Right ventricle myocardium superior (tissue), 1 donor: ENCODE measurements around the gene TMEM44. TPM values are rescaled to one million over a fixed set of nuclear protein-coding genes. Genes with fewer than 3 reads are reported as not detected.
"Not testable (repeated sequence)": the region's sequence is repeated elsewhere in the genome, so short reads cannot be mapped to it uniquely, and the experiment has no call there.

ENCODE experiments used
- ATAC-seq: fragments of 200-7000 bp; cut with Tn5 transposase; one replicate; pipeline ENCODE4 v1.9.1; 2020; ENCODE audit warnings: mild to moderate bottlenecking; ENCODE audit not compliant: poor library complexity
- DNase-seq: peaks from one replicate; pipeline ENCODE4 v3.0.0-alpha.2; 2020
- intact Hi-C: fragments of 100-400 bp; cut with DNase I; formaldehyde crosslinking; loops from one replicate; pipeline ENCODE4 v1.11.2; 2022
- total RNA-seq: library from RNA; stranded (reverse); fragmentation: NEBNext Ultra II Directional; extraction: Animal tissue kit (Norgen Biotek cat#: 25700); gene quantifications from one replicate; pipeline ENCODE4 v1.2.1, GENCODE V29; 2021
- donor health status: DM: no; HTN: yes; CAD: no; lungs with severe emphysema.

Gene TMEM44
- total RNA-seq, 1 donor from 2014 or later = 3.6 TPM

GRCh38 chr3:194618858-194619608 is 14.2 kb downstream of the TMEM44 start:
- intact Hi-C loops = no loop called here
- peak; percentile 21 for DNase-seq
- ATAC-seq = no peak

- no peak for ATAC-seq
- intact Hi-C loops = no loop called here
- peak; percentile 10 for DNase-seq
Observed at GRCh38 chr3:194617827-194618226, 15.4 kb downstream of the TMEM44 start.

- intact Hi-C loops = no loop called here
- ATAC-seq (no peak), DNase-seq (no peak)
Observed at GRCh38 chr3:194617143-194617671, 16.0 kb downstream of the TMEM44 start.

GRCh38 chr3:194615226-194615625 is 18.0 kb downstream of the TMEM44 start:
- intact Hi-C loops = no loop called here
- ATAC-seq = no peak
- peak; percentile 20 for DNase-seq

GRCh38 chr3:194612221-194612620 is 21.0 kb downstream of the TMEM44 start:
- no peak for ATAC-seq
- DNase-seq = no peak
- intact Hi-C loops = no loop called here

GRCh38 chr3:194610689-194611088 is 22.5 kb downstream of the TMEM44 start:
- DNase-seq = no peak
- intact Hi-C loops = no loop called here

GRCh38 chr3:194609601-194610000 is 23.6 kb downstream of the TMEM44 start:
- ATAC-seq (no peak), DNase-seq (no peak)
- intact Hi-C loops = no loop called here

More at GRCh38 chr3:194610689-194611088, 22.5 kb downstream of the TMEM44 start:
- ATAC-seq = no peak

- ATAC-seq (no peak), DNase-seq (no peak)
- intact Hi-C loops = no loop called here
Observed at GRCh38 chr3:194608981-194609380, 24.2 kb downstream of the TMEM44 start.

- ATAC-seq (no peak), DNase-seq (no peak)
- intact Hi-C loops = no loop called here
Observed at GRCh38 chr3:194607592-194608389, 25.4 kb downstream of the TMEM44 start.

- no peak for ATAC-seq
- intact Hi-C loops = no loop called here
- DNase-seq = no peak
Observed at GRCh38 chr3:194606941-194607340, 26.3 kb downstream of the TMEM44 start.

- no peak for DNase-seq
- intact Hi-C loops = no loop called here
- ATAC-seq = no peak
Observed at GRCh38 chr3:194606163-194606562, 27.1 kb downstream of the TMEM44 start.

- intact Hi-C loops, ATAC-seq, DNase-seq: not testable (repeated sequence)
Observed at GRCh38 chr3:194605314-194605713, 27.9 kb downstream of the TMEM44 start.

- intact Hi-C loops = no loop called here
- no peak for DNase-seq
- ATAC-seq = no peak
Observed at GRCh38 chr3:194604837-194605236, 28.4 kb downstream of the TMEM44 start.

GRCh38 chr3:194604126-194604525 is 29.1 kb downstream of the TMEM44 start:
- DNase-seq (no peak), ATAC-seq (no peak)
- intact Hi-C loops = no loop called here

- no peak for DNase-seq
- ATAC-seq = no peak
- intact Hi-C loops = no loop called here
Observed at GRCh38 chr3:194602669-194603171, 30.5 kb downstream of the TMEM44 start.

GRCh38 chr3:194598771-194599557 is 34.3 kb downstream of the TMEM44 start:
- intact Hi-C loops = no loop called here
- peak; percentile 34 for DNase-seq
- no peak for ATAC-seq

- DNase-seq = peak; percentile 3
- intact Hi-C loops = no loop called here
- ATAC-seq = no peak
Observed at GRCh38 chr3:194596906-194597305, 36.3 kb downstream of the TMEM44 start.

GRCh38 chr3:194592798-194593752 is 40.1 kb downstream of the TMEM44 start:
- DNase-seq = peak; percentile 21
- intact Hi-C loops = loop anchor here (5.0 kb wide), 1 partner anchor 121 kb away; no protein-coding TSS in a partner anchor
- ATAC-seq = no peak
